Measurements from ENCODE around the gene CYLD.
A peak's percentile ranks its signal among the peaks of the same experiment; 100 is the strongest.

CYLD gene

DNA sequence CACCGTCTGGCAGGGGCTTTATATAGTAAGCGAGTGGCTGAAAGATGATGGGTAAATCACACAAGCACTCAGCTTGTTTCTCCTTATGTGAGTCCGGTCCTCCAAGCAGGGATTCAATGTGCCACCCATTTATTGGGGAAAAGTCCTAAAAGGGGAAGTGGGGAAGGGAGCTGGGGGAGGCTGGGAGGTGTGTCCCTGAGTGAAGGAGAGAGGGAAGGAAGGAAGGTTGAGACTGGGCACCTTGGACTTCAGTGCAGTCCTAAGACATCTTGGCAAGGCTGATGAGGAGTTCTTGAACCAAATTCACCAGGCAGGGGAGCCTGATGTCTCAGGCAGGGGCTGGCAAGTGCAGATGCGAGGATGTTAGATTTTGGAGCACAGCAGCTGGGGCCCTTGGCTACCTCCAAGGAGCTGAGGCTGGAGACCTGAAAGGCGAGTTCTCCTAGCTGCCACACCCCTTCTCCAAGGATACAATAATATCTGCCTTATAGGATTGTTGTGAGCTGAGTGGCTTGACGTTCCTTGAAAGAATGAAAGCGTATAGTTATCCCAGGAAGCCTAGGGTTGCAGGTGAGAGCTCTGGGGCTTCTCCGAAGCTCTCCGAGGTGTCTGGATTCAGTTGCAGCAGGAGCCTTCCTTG, 23.0 kb upstream of the CYLD start:
- no peak for DNase-seq (ENCODE audit: low spot score)
- peak overlapping the region; percentile 49 for H3K4me3 ChIP-seq
- TF ChIP-seq, protein P1, sequence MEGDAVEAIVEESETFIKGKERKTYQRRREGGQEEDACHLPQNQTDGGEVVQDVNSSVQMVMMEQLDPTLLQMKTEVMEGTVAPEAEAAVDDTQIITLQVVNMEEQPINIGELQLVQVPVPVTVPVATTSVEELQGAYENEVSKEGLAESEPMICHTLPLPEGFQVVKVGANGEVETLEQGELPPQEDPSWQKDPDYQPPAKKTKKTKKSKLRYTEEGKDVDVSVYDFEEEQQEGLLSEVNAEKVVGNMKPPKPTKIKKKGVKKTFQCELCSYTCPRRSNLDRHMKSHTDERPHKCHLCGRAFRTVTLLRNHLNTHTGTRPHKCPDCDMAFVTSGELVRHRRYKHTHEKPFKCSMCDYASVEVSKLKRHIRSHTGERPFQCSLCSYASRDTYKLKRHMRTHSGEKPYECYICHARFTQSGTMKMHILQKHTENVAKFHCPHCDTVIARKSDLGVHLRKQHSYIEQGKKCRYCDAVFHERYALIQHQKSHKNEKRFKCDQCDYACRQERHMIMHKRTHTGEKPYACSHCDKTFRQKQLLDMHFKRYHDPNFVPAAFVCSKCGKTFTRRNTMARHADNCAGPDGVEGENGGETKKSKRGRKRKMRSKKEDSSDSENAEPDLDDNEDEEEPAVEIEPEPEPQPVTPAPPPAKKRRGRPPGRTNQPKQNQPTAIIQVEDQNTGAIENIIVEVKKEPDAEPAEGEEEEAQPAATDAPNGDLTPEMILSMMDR (IDR thresholded peaks at IDR 0.05): no peak
- H3K27ac ChIP-seq: no peak overlapping the region

DNA sequence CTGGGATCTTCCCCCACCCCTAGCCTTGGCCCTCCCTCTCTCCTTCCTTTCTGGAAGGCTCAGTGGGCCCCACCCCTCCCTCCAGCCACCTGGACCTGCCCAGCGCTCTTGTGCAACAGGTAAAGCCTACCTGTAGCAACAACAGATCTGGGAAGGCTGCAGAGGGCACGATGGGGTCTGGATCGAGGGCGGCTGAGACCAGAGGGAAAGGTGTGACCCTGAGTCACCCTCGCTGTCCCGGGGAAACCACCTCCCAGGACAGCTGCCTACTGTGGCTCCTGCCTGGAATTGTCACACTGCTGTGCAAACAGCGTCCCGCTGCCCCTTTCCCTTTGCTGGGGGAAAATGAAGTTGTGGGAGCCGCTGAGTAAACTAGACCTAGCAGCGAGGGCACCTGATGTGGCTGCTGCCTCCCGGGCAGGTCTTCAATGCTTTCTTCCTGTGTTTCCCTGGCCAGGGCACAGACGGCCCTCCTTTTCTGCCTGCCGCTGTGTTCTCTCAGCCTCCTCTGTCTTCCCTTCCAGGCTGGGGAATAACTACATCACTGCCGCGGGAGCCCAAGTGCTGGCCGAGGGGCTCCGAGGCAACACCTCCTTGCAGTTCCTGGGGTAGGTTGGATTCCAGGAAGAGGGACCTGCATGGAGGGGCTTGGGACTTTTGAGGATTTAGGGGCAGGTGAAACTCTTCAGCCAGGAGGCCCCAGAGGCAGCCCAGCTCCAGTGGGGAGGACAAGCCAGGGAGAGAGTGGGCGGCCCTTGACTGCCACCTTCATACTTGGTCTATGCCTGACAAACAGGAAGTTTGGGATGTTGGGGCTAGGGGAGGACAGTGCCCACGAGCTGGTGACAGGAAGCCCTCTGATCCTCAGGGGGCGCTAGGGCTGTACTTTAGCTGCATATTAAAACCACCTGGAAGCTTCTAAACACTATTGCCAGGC, 22.2 kb upstream of the CYLD start:
- TF ChIP-seq, protein P1 (IDR thresholded peaks at IDR 0.05): no peak
- Histone ChIP-seq H3K4me3 (no peak overlapping the region), H3K27ac (no peak overlapping the region)
- no peak for DNase-seq (ENCODE audit: low spot score)

DNA sequence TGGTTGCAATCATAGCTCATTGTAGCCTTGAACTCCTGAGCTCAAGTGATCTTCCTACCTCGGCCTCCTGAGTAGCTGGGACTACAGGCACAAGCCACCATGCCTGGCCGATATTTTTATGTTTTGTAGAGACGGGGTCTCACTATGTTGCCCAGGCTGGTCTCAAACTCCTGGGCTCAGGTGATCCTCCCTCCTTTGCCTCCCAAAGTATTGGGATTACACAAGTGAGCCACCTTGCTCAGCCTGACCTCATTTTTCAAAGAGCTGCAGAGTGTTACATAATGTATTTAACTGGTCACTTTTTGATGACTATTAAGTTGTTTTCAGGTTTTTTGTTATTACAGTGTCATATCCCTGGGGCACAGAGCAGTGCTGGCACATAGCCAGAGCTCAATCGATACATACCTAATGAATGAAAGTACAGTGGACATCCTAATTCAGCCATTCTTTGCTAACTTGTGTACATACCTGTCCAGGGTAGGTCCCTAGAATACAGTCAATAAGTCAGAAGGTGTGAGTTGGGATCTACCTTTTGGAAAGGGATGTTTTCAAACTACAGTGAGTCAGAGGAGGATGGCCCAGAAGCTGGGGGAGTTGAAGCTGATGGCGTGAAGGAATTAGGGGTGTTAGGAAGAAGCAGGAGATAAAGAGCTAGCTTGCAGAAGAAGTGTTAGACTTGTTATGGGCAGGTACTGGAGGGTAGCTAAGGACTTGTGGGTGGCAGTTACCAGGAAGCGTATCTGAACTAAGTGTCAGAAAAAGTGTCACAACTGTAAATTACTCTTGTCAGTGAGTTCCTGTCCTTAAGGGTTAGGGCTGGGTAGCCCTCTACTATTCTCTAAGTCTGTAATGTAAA, 20.1 kb upstream of the CYLD start:
- TF ChIP-seq, protein P1 (IDR thresholded peaks at IDR 0.05): no peak
- H3K27ac ChIP-seq: no peak overlapping the region
- no peak overlapping the region for H3K4me3 ChIP-seq
- no peak for DNase-seq (ENCODE audit: low spot score)

DNA sequence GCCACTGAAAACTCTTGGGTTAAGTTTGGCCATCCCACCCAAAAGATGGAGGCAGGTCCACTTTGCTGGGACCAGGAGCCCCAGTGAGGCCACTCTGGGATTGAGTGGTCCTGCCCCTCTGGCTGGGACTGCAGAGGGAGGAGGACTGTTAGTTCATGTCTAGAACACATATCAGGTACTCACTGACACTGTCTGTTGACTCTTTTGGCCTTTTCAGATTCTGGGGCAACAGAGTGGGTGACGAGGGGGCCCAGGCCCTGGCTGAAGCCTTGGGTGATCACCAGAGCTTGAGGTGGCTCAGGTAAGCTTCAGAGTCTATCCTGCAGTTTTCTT, 19.5 kb upstream of the CYLD start:
- Histone ChIP-seq H3K27ac (no peak overlapping the region), H3K4me3 (no peak overlapping the region)
- DNase-seq (ENCODE audit: low spot score): no peak
- TF ChIP-seq, protein P1 (IDR thresholded peaks at IDR 0.05): no peak

DNA sequence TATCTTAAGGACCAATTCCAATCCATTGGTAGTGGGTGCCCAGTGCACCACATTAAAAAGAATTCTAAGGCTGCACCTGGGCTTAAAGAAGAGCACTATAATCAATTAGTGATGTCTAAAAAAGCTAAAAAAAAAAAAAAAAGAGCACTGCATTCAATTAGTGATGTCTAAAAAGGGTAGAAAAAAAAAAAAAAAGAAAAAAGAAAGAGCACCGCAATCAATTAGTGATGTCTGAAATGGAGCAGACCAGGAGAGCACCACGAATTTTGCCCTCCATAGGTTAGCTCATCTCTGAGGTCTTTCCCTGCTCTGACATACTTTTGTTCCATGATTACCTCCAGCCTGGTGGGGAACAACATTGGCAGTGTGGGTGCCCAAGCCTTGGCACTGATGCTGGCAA, 18.9 kb upstream of the CYLD start:
- TF ChIP-seq, protein P1 (IDR thresholded peaks at IDR 0.05): no peak
- DNase-seq (ENCODE audit: low spot score): no peak
- Histone ChIP-seq H3K4me3 (no peak overlapping the region), H3K27ac (no peak overlapping the region)

DNA sequence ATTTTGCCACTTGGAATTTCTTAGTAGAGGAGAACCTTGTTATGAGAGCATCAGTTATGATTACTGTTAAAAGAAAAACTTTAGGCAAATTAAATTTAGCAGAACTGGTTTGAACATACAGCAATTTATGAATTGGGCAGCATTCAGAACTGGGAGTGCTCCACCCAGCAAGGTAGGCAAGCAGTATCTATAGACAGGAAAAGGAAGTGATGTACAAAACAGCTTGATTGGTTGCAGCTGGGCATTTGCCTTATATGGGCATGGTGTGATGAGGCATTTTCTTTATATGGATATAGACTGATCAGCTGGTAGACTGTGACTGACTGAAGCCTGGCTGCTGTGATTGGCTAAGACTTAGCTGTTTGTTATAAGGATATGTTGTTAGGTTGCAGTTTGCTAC, 17.6 kb upstream of the CYLD start:
- no peak for DNase-seq (ENCODE audit: low spot score)
- no peak overlapping the region for H3K4me3 ChIP-seq
- H3K27ac ChIP-seq: no peak overlapping the region
- TF ChIP-seq, protein P1 (IDR thresholded peaks at IDR 0.05): no peak

All from coronary artery (tissue), 2 donors.